OCI-LY7 (cell line): ENCODE measurements around the gene MPL. TPM values are rescaled to one million over a fixed set of nuclear protein-coding genes. Genes with fewer than 3 reads are reported as not detected.

Experiments
- BruUV-seq: library from RNA; stranded (reverse); fragments of 400-500 nt; replicated peaks from 2 replicates; lab custom pipeline; 2021; lab: Mats Ljungman, UMichigan
- CTCF ChIA-PET: fragments of 300-600 bp; sonication (Branson Sonifier 250); formaldehyde crosslinking; loops from one replicate; lab custom pipeline; 2022; ENCODE audit warnings: antibody characterized with exemption; ENCODE audit not compliant: unreplicated experiment; lab: Charles Lee
- POLR2A ChIA-PET: fragments of 300-600 bp; sonication (Branson Sonifier 250); formaldehyde crosslinking; loops from one replicate; lab custom pipeline; 2022; ENCODE audit warnings: antibody characterized with exemption; lab: Charles Lee
- DNase-seq: peaks from one replicate; pipeline ENCODE4 v3.0.0-alpha.2; 2015; ENCODE audit warnings: low spot score
- H2AFZ ChIP-seq: fragments of 200-600 bp; sonication (generic), shearing (Covaris generic); 2 replicates; pipeline ENCODE4 v1.6.1; 2014; ENCODE audit warnings: mild to moderate bottlenecking, antibody characterized with exemption, low read length, moderate library complexity
- H3K27ac ChIP-seq: fragments of 200-600 bp; sonication (generic); 2 replicates; pipeline ENCODE4 v1.5.1; 2014; ENCODE audit warnings: mixed run types, low read depth, mild to moderate bottlenecking, moderate library complexity, low read length, inconsistent platforms; ENCODE audit not compliant: poor library complexity, severe bottlenecking
- H3K36me3 ChIP-seq: fragments of 200-600 bp; sonication (generic); 2 replicates; pipeline ENCODE4 v1.6.1; 2014; ENCODE audit warnings: mild to moderate bottlenecking, antibody characterized with exemption, low read length, moderate library complexity, mixed read lengths; ENCODE audit not compliant: insufficient read depth
- H3K4me1 ChIP-seq: fragments of 200-600 bp; sonication (generic); 2 replicates; pipeline ENCODE4 v1.5.1; 2014; ENCODE audit warnings: mild to moderate bottlenecking, low read length; ENCODE audit not compliant: insufficient read depth, poor library complexity, severe bottlenecking
- H3K4me2 ChIP-seq: fragments of 200-600 bp; sonication (generic); 2 replicates; pipeline ENCODE4 v1.6.1; 2014; ENCODE audit warnings: mild to moderate bottlenecking, low read length
- H3K4me3 ChIP-seq: fragments of 200-600 bp; sonication (generic); 2 replicates; pipeline ENCODE4 v1.5.1; 2014; ENCODE audit warnings: mild to moderate bottlenecking, low read depth, low read length; ENCODE audit not compliant: poor library complexity, severe bottlenecking
- H3K79me2 ChIP-seq: fragments of 200-600 bp; sonication (generic); 2 replicates; pipeline ENCODE4 v1.6.1; 2016; ENCODE audit warnings: low read depth, mild to moderate bottlenecking, low read length, moderate library complexity, mixed read lengths; ENCODE audit not compliant: insufficient read depth
- H3K9me2 ChIP-seq: fragments of 200-600 bp; sonication (generic); 2 replicates; pipeline ENCODE4 v1.6.1; 2016; ENCODE audit warnings: mild to moderate bottlenecking, low read length, mixed read lengths; ENCODE audit not compliant: insufficient read depth
- H3K9me3 ChIP-seq: fragments of 200-600 bp; sonication (generic); 2 replicates; pipeline ENCODE4 v1.6.1; 2014; ENCODE audit warnings: mild to moderate bottlenecking, mixed run types, low read length, mixed read lengths
- H4K20me1 ChIP-seq: fragments of 200-600 bp; sonication (generic); 2 replicates; pipeline ENCODE4 v1.6.1; 2014; ENCODE audit warnings: mild to moderate bottlenecking, antibody characterized with exemption, low read length, moderate library complexity, mixed read lengths; ENCODE audit not compliant: insufficient read depth
- EZH2phosphoT487 ChIP-seq: fragments of 200-600 bp; sonication (generic); IDR thresholded peaks from 2 replicates; pipeline ENCODE4 v1.6.1; 2018; ENCODE audit warnings: low read depth, borderline replicate concordance, mild to moderate bottlenecking, mixed run types, antibody characterized with exemption, low read length, moderate library complexity, mixed read lengths
- intact Hi-C: fragments of 100-400 bp; cut with micrococcal nuclease; formaldehyde crosslinking; loops from one replicate; pipeline ENCODE4 v1.10.0; 2022; ENCODE audit not compliant: unreplicated experiment
- total RNA-seq, 2 experiments: library from RNA; depleted of rRNA in 1 of 2; stranded (reverse); fragments of >200 nt in 1 of 2; shearing (Covaris generic) in 1 of 2; gene quantifications; 2 replicates each; pipeline ENCODE4 v1.2.3, GENCODE V29; 2014 to 2022
- TF ChIP-seq, protein P1 (sequence below): fragments of 200-600 bp; sonication (generic); conservative IDR thresholded peaks from 2 replicates; pipeline ENCODE4 v1.5.1; 2014; ENCODE audit warnings: mild to moderate bottlenecking, antibody characterized with exemption, low read length, moderate library complexity, mixed read lengths

The MPL gene
- total RNA-seq, 2 experiments from 2014 or later: not detected

DNA sequence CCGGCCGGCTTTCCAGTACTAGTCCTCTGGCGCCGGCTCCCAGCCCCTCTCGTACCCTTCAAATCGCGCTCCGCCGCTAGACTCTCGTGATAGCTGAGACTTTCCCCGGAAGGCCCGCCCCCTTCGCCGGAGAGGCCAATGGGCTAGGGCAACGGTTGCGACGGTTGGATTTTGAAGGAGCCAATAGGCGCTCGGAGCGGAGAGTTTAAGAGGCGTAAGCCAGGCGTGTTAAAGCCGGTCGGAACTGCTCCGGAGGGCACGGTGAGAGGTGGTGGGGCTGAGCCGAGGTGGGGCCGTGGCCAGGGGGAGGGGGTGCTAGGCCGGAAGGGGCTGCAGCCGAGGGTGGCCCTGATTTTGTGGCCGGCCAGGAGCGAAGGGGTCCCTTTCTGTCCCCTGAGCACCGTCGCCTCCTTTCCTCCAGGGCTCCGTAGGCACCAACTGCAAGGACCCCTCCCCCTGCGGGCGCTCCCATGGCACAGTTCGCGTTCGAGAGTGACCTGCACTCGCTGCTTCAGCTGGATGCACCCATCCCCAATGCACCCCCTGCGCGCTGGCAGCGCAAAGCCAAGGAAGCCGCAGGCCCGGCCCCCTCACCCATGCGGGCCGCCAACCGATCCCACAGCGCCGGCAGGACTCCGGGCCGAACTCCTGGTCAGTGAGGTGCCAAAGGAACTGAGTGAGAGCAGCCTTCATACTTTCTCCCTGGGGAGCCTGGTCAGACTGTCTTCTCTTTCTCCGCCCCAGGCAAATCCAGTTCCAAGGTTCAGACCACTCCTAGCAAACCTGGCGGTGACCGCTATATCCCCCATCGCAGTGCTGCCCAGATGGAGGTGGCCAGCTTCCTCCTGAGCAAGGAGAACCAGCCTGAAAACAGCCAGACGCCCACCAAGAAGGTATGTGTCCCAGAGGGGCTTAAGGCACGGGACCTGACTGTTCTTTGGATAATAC lies 21.4 kb downstream of the MPL start, which contains the start of gene CDC20:
Gene CDC20, plus strand, starts transcription at position 236 of the 948 bp plus-strand sequence. Its CDS starts 235 bp downstream, at position 471.
- H3K36me3 ChIP-seq: peaks cover 51% of the 10 kb centered on the region
- peak within 1 kb of the TSS; percentile 76 for H3K27ac ChIP-seq
- peak within 1 kb of the TSS; percentile 96 for H3K4me2 ChIP-seq
- TF ChIP-seq, protein P1, sequence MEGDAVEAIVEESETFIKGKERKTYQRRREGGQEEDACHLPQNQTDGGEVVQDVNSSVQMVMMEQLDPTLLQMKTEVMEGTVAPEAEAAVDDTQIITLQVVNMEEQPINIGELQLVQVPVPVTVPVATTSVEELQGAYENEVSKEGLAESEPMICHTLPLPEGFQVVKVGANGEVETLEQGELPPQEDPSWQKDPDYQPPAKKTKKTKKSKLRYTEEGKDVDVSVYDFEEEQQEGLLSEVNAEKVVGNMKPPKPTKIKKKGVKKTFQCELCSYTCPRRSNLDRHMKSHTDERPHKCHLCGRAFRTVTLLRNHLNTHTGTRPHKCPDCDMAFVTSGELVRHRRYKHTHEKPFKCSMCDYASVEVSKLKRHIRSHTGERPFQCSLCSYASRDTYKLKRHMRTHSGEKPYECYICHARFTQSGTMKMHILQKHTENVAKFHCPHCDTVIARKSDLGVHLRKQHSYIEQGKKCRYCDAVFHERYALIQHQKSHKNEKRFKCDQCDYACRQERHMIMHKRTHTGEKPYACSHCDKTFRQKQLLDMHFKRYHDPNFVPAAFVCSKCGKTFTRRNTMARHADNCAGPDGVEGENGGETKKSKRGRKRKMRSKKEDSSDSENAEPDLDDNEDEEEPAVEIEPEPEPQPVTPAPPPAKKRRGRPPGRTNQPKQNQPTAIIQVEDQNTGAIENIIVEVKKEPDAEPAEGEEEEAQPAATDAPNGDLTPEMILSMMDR: no peak
- TF ChIP-seq EZH2phosphoT487: no peak
- H3K79me2 ChIP-seq: peaks cover 28% of the 10 kb centered on the region
- ChIA-PET POLR2A (interaction anchor here (0.6 to 2.2 kb wide), 5 partner anchors 9 to 154 kb away, joined by 3 to 11 read pairs (median 4); partner anchors contain the start of gene ELOVL1), CTCF (interaction anchor here (0.7 kb wide), 1 partner anchor 132 kb away, joined by 3 read pairs; no protein-coding TSS in a partner anchor)
- peaks cover 4% of the 10 kb centered on the region; the same call in 1 of the 2 replicates for H4K20me1 ChIP-seq
- H2AFZ ChIP-seq: peak within 1 kb of the TSS; percentile 82
- no peaks in the 10 kb centered on the region for H3K9me3 ChIP-seq
- intact Hi-C loops: loop anchor here (1.0 kb wide), 2 partner anchors 9 to 121 kb away; partner anchors contain the start of gene ELOVL1
- peaks cover 32% of the 10 kb centered on the region for H3K4me1 ChIP-seq
- H3K9me2 ChIP-seq: no peaks in the 10 kb centered on the region
- no TSS peak for BruUV-seq
- peak within 1 kb of the TSS; percentile 99 for H3K4me3 ChIP-seq
- DNase-seq: peak; percentile 98

DNA sequence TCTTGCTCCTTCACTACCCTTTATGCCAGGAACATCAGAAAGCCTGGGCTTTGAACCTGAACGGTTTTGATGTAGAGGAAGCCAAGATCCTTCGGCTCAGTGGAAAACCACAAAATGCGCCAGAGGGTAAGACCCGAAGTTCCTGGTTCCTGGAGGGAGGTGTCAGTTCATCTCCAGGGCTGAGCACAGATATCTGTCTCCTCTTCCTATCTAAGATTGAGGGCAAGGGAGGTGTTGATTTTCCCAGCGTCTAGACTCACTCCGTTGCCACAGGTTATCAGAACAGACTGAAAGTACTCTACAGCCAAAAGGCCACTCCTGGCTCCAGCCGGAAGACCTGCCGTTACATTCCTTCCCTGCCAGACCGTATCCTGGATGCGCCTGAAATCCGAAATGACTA lies 22.1 kb downstream of the MPL start:
- Histone ChIP-seq H3K4me1 (peaks cover 32% of the 10 kb centered on the region), H4K20me1 (peaks cover 4% of the 10 kb centered on the region; the same call in 1 of the 2 replicates), H3K4me2 (peak overlapping the region; percentile 96), H3K36me3 (peaks cover 58% of the 10 kb centered on the region), H2AFZ (no peak overlapping the region), H3K9me3 (no peaks in the 10 kb centered on the region), H3K4me3 (peak overlapping the region; percentile 99), H3K27ac (peak overlapping the region; percentile 76), H3K9me2 (no peaks in the 10 kb centered on the region), H3K79me2 (peaks cover 28% of the 10 kb centered on the region)
- TF ChIP-seq, protein P1: no peak
- TF ChIP-seq EZH2phosphoT487: no peak
- POLR2A ChIA-PET: no interaction called here
- CTCF ChIA-PET: no interaction called here
- no TSS peak for BruUV-seq
- intact Hi-C loops: no loop called here
- peak; percentile 8 for DNase-seq
